Colon (tissue), 2 donors: ENCODE results near the gene GSAP.

Source experiments
- FAIRE-seq: peaks from 2 replicates; lab custom pipeline; 2012; peaks lifted over from hg19 to GRCh38; lab: Jason Lieb, UNC
- donor health status: control.
- donor health status: control.

The GSAP gene

DNA sequence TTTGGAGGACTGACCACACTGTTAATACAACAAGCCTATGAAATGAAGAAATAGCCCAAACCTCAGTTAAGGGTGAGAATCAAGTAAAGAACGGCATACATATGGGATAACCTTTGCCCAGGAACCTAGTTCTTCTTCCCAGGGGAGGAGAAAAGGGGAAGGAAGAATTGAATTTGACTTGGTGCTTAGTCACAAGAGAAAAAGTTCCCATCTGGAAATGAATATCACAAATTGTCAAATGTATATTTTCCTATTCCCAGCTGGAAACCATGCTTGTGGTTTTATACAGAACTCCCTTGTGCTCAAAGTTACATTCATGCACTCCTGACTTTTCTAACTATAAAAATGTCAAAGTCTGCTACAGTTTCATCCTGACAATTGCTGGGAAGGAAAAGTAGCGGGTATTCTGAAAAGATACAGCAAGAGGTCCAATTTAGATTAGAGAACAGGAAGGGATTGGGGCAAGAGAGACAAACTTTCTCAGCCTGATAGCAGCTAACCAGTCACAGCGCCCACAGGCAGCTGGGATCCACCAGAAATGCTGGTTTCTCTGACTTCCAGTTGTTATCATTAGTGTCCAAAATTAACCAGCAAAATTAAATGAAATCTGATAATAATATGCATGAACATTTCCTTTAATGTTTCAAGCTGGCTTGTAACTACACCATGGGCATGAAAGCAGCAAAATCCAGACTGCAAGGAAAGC is 18.6 kb upstream of the GSAP start:
- no peak for FAIRE-seq

GRCh38 chr7:77433901-77434300 is 17.8 kb upstream of the GSAP start:
- no peak for FAIRE-seq

- no peak for FAIRE-seq
These were observed 14.8 kb upstream of the GSAP start for GRCh38 chr7:77430927-77431326.

GRCh38 chr7:77428777-77429231 is 12.7 kb upstream of the GSAP start:
- no peak for FAIRE-seq

- FAIRE-seq = no peak
These were observed 12.0 kb upstream of the GSAP start for GRCh38 chr7:77427996-77428603.

DNA sequence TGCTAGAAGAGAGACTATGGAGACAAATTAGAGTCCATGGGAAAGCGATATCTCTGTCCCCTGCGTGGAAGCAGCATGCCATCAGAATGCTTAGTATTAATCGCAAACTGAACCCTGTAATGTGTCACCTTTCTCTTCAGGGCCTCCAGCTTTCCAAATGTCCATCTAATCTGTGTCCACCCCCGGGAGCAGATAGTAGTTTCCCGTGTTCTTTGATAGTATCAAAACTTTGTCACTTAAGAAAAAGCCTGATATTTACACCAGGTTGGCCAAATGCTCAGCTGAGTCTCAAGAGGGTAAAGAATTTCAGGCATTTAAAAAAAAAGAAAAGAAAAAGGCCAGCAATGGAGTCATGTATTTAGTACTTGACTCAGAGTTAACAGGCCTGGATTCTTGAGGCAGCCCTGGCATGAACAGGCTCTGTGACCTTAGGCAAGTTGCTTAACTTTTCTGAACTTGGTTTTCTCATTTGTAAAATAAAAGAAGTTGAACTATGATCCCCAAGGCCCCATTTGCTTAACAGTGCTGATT is 10.4 kb upstream of the GSAP start:
- FAIRE-seq = no peak

GRCh38 chr7:77426052-77426404 is 9.9 kb upstream of the GSAP start:
- no peak for FAIRE-seq

GRCh38 chr7:77425101-77426051 is 9.2 kb upstream of the GSAP start:
- no peak for FAIRE-seq

DNA sequence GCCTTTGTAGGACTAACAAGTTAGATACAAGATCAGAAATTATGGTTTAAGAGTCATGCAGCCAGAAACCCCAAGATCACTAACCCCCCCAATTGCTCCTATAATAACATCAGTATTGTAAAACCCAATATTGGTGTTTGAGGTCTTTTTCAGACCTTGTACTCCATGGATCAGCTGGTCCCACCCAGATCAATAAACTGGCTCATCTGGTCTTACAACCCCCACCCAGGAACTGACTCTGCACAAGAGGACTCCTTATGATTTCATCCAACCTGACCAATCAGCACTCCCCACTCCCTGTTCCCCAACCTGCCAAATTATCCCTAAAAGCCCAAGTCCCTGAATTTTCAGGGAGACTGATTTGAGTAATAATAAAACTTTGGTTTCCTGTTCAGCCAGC is 6.4 kb upstream of the GSAP start:
- FAIRE-seq = no peak

GRCh38 chr7:77420986-77421672 is 5.0 kb upstream of the GSAP start:
- no peak for FAIRE-seq

DNA sequence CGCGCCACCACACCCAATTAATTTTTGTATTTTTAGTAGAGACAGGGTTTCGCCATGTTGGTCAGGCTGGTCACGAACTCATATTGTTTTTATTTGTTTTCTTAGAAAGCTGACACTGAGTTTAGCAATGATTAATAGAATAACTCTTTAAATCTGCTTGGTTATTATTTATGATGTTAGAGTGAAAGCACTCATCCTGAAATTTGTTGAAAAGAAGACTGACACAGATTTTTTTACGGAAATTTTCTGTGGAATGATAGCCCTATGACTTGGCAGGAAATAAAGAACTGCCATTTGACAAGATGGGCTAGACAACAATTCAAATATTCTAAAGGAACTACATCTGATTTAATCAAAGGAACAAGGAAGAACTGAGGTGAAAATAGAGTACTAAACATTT is 4.3 kb upstream of the GSAP start:
- FAIRE-seq = no peak

DNA sequence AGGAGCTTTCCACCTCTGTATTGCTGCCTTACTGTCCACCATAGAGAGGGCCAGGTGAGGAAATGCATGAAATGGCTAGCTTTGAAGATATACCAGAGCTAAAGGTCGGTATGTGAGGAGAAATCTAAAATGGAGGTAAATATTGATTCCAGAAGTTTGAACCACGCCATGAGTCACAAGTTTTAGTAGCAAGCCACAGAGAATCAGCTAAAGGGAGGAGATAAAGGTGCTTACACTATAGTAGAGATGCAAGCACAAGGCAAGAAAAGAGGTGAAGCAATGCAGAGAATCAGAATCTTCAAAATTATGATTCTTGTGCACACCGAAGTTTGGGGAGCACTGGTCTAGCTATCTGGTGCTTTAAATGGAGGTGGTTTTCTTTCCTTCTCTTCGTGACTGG is 3.0 kb upstream of the GSAP start:
- FAIRE-seq = no peak

- no peak for FAIRE-seq
These were observed 1.7 kb upstream of the GSAP start for GRCh38 chr7:77417801-77418200.

- FAIRE-seq = no peak
These were observed 647 bp upstream of the GSAP start for GRCh38 chr7:77416621-77417371.

DNA sequence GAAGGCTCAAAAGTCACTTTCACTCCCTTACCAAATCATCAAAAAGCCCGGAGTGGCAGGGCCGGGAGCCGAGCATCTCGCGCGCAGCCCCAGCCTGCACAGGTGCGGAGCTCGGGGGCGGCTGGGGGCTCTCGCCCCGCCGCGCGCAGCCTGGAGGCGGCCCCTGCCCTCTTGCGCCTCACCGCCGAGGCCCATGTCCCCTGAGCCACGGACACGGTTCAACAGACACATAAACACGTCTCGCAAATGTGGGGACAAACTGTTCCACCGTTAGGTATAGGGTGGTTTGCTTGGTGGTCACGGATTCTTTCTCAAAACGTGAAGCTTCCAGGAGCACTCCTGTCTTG is 700 bp downstream of the GSAP start:
- FAIRE-seq = no peak

GRCh38 chr7:77413861-77414424 is 2.2 kb downstream of the GSAP start:
- FAIRE-seq = no peak

- FAIRE-seq = no peak
These were observed 3.0 kb downstream of the GSAP start for GRCh38 chr7:77413128-77413527.

DNA sequence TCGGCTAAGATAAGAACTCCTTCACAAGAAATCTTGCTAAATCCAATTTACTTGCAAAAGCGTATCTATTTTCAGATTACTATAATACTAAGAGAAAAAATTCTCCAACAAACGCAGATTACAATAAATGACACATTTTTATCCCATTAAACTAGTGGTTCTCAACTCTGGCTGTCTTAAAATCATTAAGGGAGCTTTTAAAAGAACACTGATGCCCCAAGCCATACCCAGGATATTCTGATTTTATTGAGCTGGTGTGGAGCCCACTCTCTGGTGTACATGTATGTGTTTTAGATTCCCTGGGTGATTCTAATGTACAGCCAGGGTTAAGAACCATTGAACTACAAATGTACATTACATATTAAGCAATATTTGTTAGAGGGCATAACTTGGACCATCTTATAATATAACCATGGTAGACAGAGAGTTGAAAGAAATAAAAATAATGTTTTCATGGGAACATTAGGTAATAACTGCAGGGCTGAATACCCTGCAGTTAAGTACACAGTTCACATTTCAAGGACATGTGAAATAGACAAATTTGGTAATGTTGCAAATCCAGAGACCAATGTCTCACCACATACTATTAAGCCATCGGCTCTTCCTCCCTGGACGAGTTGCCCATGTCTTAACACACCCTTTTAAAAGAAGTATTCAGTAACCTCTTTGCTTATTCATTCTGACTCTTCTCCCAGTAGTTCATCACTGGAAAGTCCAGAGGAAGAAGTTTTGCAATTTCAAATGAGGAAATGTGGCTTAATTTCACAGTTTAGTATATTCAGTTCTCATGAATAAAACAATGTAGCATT is 6.2 kb downstream of the GSAP start:
- FAIRE-seq = no peak

- FAIRE-seq = no peak
These were observed 7.0 kb downstream of the GSAP start for GRCh38 chr7:77409005-77409738.

GRCh38 chr7:77407906-77408305 is 8.2 kb downstream of the GSAP start:
- no peak for FAIRE-seq
